ENCODE data around the gene ASPN.

Gene ASPN

GRCh38 chr9:92463984-92464383 is 18.3 kb downstream of the ASPN start:
- H4K20me1 ChIP-seq (ENCODE audit: insufficient read depth, low read length): no peaks in the 10 kb centered on the region
- no peaks in the 10 kb centered on the region for H3K9me3 ChIP-seq (ENCODE audit: low read length)
- no peak overlapping the region for H3K9ac ChIP-seq (ENCODE audit: low read length)
- no peak overlapping the region for H2AFZ ChIP-seq (ENCODE audit: low read length)
- no peaks in the 10 kb centered on the region for H3K79me2 ChIP-seq (ENCODE audit: insufficient read depth, low read length)
- H3K27ac ChIP-seq (ENCODE audit: low read depth, low read length, poor library complexity, severe bottlenecking): no peak overlapping the region
- H3K9me2 ChIP-seq (ENCODE audit: low read depth, low read length): no peaks in the 10 kb centered on the region
- no peaks in the 10 kb centered on the region for H3K27me3 ChIP-seq (ENCODE audit: insufficient read depth, low read length)
- H3K36me3 ChIP-seq (ENCODE audit: insufficient read depth, low read length): no peaks in the 10 kb centered on the region
- no peak overlapping the region for H3K4me3 ChIP-seq (ENCODE audit: low read depth, low read length, poor library complexity, severe bottlenecking)
- H3K4me1 ChIP-seq (ENCODE audit: insufficient read depth, low read length, severe bottlenecking): no peaks in the 10 kb centered on the region
- no peaks in the 10 kb centered on the region for H3F3A ChIP-seq (ENCODE audit: insufficient read depth, low read length)
- TF ChIP-seq EZH2 (IDR thresholded peaks at IDR 0.05; ENCODE audit: borderline replicate concordance, low read length) (no peak), CTCF (IDR thresholded peaks at IDR 0.05; ENCODE audit: low read length) (no peak)
- H3K4me2 ChIP-seq (ENCODE audit: low read length): no peak overlapping the region

- no peak overlapping the region for H3K4me2 ChIP-seq (ENCODE audit: low read length)
- no peaks in the 10 kb centered on the region for H3K36me3 ChIP-seq (ENCODE audit: insufficient read depth, low read length)
- TF ChIP-seq EZH2 (IDR thresholded peaks at IDR 0.05; ENCODE audit: borderline replicate concordance, low read length) (no peak), CTCF (IDR thresholded peaks at IDR 0.05; ENCODE audit: low read length) (no peak)
Observed at GRCh38 chr9:92463387-92463786, 18.9 kb downstream of the ASPN start.

GRCh38 chr9:92457576-92457975 is 24.7 kb downstream of the ASPN start:
- Histone ChIP-seq H2AFZ (ENCODE audit: low read length) (no peak overlapping the region), H3K9ac (ENCODE audit: low read length) (no peak overlapping the region), H3K79me2 (ENCODE audit: insufficient read depth, low read length) (no peaks in the 10 kb centered on the region), H3K4me3 (ENCODE audit: low read depth, low read length, poor library complexity, severe bottlenecking) (no peak overlapping the region), H3F3A (ENCODE audit: insufficient read depth, low read length) (no peaks in the 10 kb centered on the region), H3K36me3 (ENCODE audit: insufficient read depth, low read length) (no peaks in the 10 kb centered on the region), H3K9me2 (ENCODE audit: low read depth, low read length) (no peaks in the 10 kb centered on the region), H3K4me1 (ENCODE audit: insufficient read depth, low read length, severe bottlenecking) (no peaks in the 10 kb centered on the region), H3K9me3 (ENCODE audit: low read length) (no peaks in the 10 kb centered on the region), H3K27ac (ENCODE audit: low read depth, low read length, poor library complexity, severe bottlenecking) (no peak overlapping the region), H4K20me1 (ENCODE audit: insufficient read depth, low read length) (no peaks in the 10 kb centered on the region), H3K27me3 (ENCODE audit: insufficient read depth, low read length) (no peaks in the 10 kb centered on the region), H3K4me2 (ENCODE audit: low read length) (no peak overlapping the region)
- TF ChIP-seq EZH2 (IDR thresholded peaks at IDR 0.05; ENCODE audit: borderline replicate concordance, low read length) (no peak), CTCF (IDR thresholded peaks at IDR 0.05; ENCODE audit: low read length) (no peak)

More at GRCh38 chr9:92463387-92463786, 18.9 kb downstream of the ASPN start:
- Histone ChIP-seq H3K9me2 (ENCODE audit: low read depth, low read length) (no peaks in the 10 kb centered on the region), H3K9me3 (ENCODE audit: low read length) (no peaks in the 10 kb centered on the region), H3K79me2 (ENCODE audit: insufficient read depth, low read length) (no peaks in the 10 kb centered on the region), H3K27ac (ENCODE audit: low read depth, low read length, poor library complexity, severe bottlenecking) (no peak overlapping the region), H3F3A (ENCODE audit: insufficient read depth, low read length) (no peaks in the 10 kb centered on the region), H4K20me1 (ENCODE audit: insufficient read depth, low read length) (no peaks in the 10 kb centered on the region), H2AFZ (ENCODE audit: low read length) (no peak overlapping the region), H3K9ac (ENCODE audit: low read length) (no peak overlapping the region), H3K27me3 (ENCODE audit: insufficient read depth, low read length) (no peaks in the 10 kb centered on the region), H3K4me3 (ENCODE audit: low read depth, low read length, poor library complexity, severe bottlenecking) (no peak overlapping the region), H3K4me1 (ENCODE audit: insufficient read depth, low read length, severe bottlenecking) (no peaks in the 10 kb centered on the region)

All from OCI-LY1 (cell line).